ENCODE measurements around the gene ADCY7.

GRCh38 chr16:50359626-50360025 is 93.3 kb downstream of the ADCY7 start:
- TF ChIP-seq CTCF (IDR thresholded peaks at IDR 0.05; ENCODE audit: low read depth, low read length) (no peak), MAX (IDR thresholded peaks at IDR 0.05; ENCODE audit: low read depth, low read length) (no peak)
